ENCODE data around the gene CHAD.
"Not testable (repeated sequence)": the region's sequence is repeated elsewhere in the genome, so short reads cannot be mapped to it uniquely, and the experiment has no call there.

CHAD gene

GRCh38 chr17:50478391-50479381 lies 10.0 kb upstream of the CHAD start, which contains the start of gene RSAD1:
Gene RSAD1 (plus strand): TSS chr17:50478860. CDS start chr17:50478885, 25 bp downstream.
- Histone ChIP-seq H3K9ac (ENCODE audit: insufficient read length) (peak within 1 kb of the TSS; percentile 87), H3K9me3 (ENCODE audit: low read depth, low read length) (no peaks in the 10 kb centered on the region), H3K27ac (0 out of 2 replicates have a peak within 1 kb of the TSS, but pooled peaks have one; percentile 25), H3K4me3 (peak within 1 kb of the TSS; percentile 99), H3K36me3 (ENCODE audit: insufficient read depth, low read length) (peaks cover 12% of the 10 kb centered on the region)
- DNase-seq (ENCODE audit: low read depth, low spot score) = no peak
- TF ChIP-seq POLR2AphosphoS5 (IDR thresholded peaks at IDR 0.05; ENCODE audit: borderline replicate concordance, low read depth, low read length) (peak; percentile 48; the same call in 1 of the 2 replicates), EZH2 (IDR thresholded peaks at IDR 0.05) (no peak)

GRCh38 chr17:50477976-50478375 lies 9.3 kb upstream of the CHAD start:
- DNase-seq (ENCODE audit: low read depth, low spot score) = no peak
- H3K4me3 ChIP-seq = peak overlapping the region; percentile 99
- TF ChIP-seq POLR2AphosphoS5 (IDR thresholded peaks at IDR 0.05; ENCODE audit: borderline replicate concordance, low read depth, low read length) (no peak), EZH2 (IDR thresholded peaks at IDR 0.05) (no peak), FOXP2 (optimal IDR thresholded peaks at IDR 0.05; ENCODE audit: control extremely low read depth, extremely low read length, insufficient read depth) (no peak)
- H3K36me3 ChIP-seq (ENCODE audit: insufficient read depth, low read length) = peaks cover 10% of the 10 kb centered on the region
- H3K9ac ChIP-seq (ENCODE audit: insufficient read length) = peak overlapping the region; percentile 87
- H3K27ac ChIP-seq = no peak overlapping the region
- H3K9me3 ChIP-seq (ENCODE audit: low read depth, low read length) = no peaks in the 10 kb centered on the region

GRCh38 chr17:50476545-50477315 lies 8.1 kb upstream of the CHAD start:
- no peak overlapping the region for H3K4me3 ChIP-seq
- H3K9ac ChIP-seq (ENCODE audit: insufficient read length) = no peak overlapping the region
- H3K36me3 ChIP-seq (ENCODE audit: insufficient read depth, low read length) = peaks cover 4% of the 10 kb centered on the region
- TF ChIP-seq FOXP2 (optimal IDR thresholded peaks at IDR 0.05; ENCODE audit: control extremely low read depth, extremely low read length, insufficient read depth) = no peak
- no peak for TF ChIP-seq EZH2 (IDR thresholded peaks at IDR 0.05)
- TF ChIP-seq POLR2AphosphoS5 (IDR thresholded peaks at IDR 0.05; ENCODE audit: borderline replicate concordance, low read depth, low read length) = no peak
- no peak for DNase-seq (ENCODE audit: low read depth, low spot score)
- H3K27ac ChIP-seq = no peak overlapping the region
- H3K9me3 ChIP-seq (ENCODE audit: low read depth, low read length) = no peaks in the 10 kb centered on the region

GRCh38 chr17:50475775-50476544 lies 7.3 kb upstream of the CHAD start:
- not testable (repeated sequence) for H3K9ac ChIP-seq (ENCODE audit: insufficient read length); DNase-seq (ENCODE audit: low read depth, low spot score); H3K9me3 ChIP-seq (ENCODE audit: low read depth, low read length); H3K27ac ChIP-seq; H3K36me3 ChIP-seq (ENCODE audit: insufficient read depth, low read length); H3K4me3 ChIP-seq

GRCh38 chr17:50475362-50475761 lies 6.7 kb upstream of the CHAD start:
- H3K4me3 ChIP-seq = no peak overlapping the region
- H3K27ac ChIP-seq = no peak overlapping the region
- H3K36me3 ChIP-seq (ENCODE audit: insufficient read depth, low read length) = no peaks in the 10 kb centered on the region; the same call in 1 of the 2 replicates
- H3K9me3 ChIP-seq (ENCODE audit: low read depth, low read length) = no peaks in the 10 kb centered on the region
- DNase-seq (ENCODE audit: low read depth, low spot score) = no peak
- no peak overlapping the region for H3K9ac ChIP-seq (ENCODE audit: insufficient read length)
- TF ChIP-seq FOXP2 (optimal IDR thresholded peaks at IDR 0.05; ENCODE audit: control extremely low read depth, extremely low read length, insufficient read depth) = no peak
- no peak for TF ChIP-seq POLR2AphosphoS5 (IDR thresholded peaks at IDR 0.05; ENCODE audit: borderline replicate concordance, low read depth, low read length)
- TF ChIP-seq EZH2 (IDR thresholded peaks at IDR 0.05) = no peak

GRCh38 chr17:50474523-50474922 lies 5.8 kb upstream of the CHAD start:
- Histone ChIP-seq H3K27ac (no peak overlapping the region), H3K9ac (ENCODE audit: insufficient read length) (no peak overlapping the region), H3K9me3 (ENCODE audit: low read depth, low read length) (no peaks in the 10 kb centered on the region), H3K36me3 (ENCODE audit: insufficient read depth, low read length) (no peaks in the 10 kb centered on the region), H3K4me3 (no peak overlapping the region)
- TF ChIP-seq FOXP2 (optimal IDR thresholded peaks at IDR 0.05; ENCODE audit: control extremely low read depth, extremely low read length, insufficient read depth) (no peak), EZH2 (IDR thresholded peaks at IDR 0.05) (no peak), POLR2AphosphoS5 (IDR thresholded peaks at IDR 0.05; ENCODE audit: borderline replicate concordance, low read depth, low read length) (no peak)
- DNase-seq (ENCODE audit: low read depth, low spot score) = no peak

- no peak for DNase-seq (ENCODE audit: low read depth, low spot score)
- no peak overlapping the region for H3K9ac ChIP-seq (ENCODE audit: insufficient read length)
- H3K36me3 ChIP-seq (ENCODE audit: insufficient read depth, low read length) = no peaks in the 10 kb centered on the region
- TF ChIP-seq FOXP2 (optimal IDR thresholded peaks at IDR 0.05; ENCODE audit: control extremely low read depth, extremely low read length, insufficient read depth) (no peak), EZH2 (IDR thresholded peaks at IDR 0.05) (no peak), POLR2AphosphoS5 (IDR thresholded peaks at IDR 0.05; ENCODE audit: borderline replicate concordance, low read depth, low read length) (no peak)
- H3K27ac ChIP-seq = no peak overlapping the region
- no peak overlapping the region for H3K4me3 ChIP-seq
- no peaks in the 10 kb centered on the region for H3K9me3 ChIP-seq (ENCODE audit: low read depth, low read length)
These were observed 5.2 kb upstream of the CHAD start for GRCh38 chr17:50473901-50474300.

- H3K4me3 ChIP-seq; H3K36me3 ChIP-seq (ENCODE audit: insufficient read depth, low read length); H3K9me3 ChIP-seq (ENCODE audit: low read depth, low read length); H3K9ac ChIP-seq (ENCODE audit: insufficient read length); DNase-seq (ENCODE audit: low read depth, low spot score); H3K27ac ChIP-seq: not testable (repeated sequence)
These were observed 4.1 kb upstream of the CHAD start for GRCh38 chr17:50472761-50473161.
